ENCODE data around the gene PID1.

The PID1 gene

GRCh38 chr2:229164545-229165249, 106.4 kb downstream of the PID1 start:
- peak; percentile 26 for DNase-seq (ENCODE audit: low spot score)

- DNase-seq (ENCODE audit: low spot score) = no peak
Measured at GRCh38 chr2:229163893-229164292, 107.2 kb downstream of the PID1 start.

- DNase-seq (ENCODE audit: low spot score) = no peak
Measured at GRCh38 chr2:229162015-229162414, 109.1 kb downstream of the PID1 start.

- no peak for DNase-seq (ENCODE audit: low spot score)
Measured at GRCh38 chr2:229160984-229161383, 110.1 kb downstream of the PID1 start.

GRCh38 chr2:229160180-229160579, 110.9 kb downstream of the PID1 start:
- DNase-seq (ENCODE audit: low spot score) = no peak

- no peak for DNase-seq (ENCODE audit: low spot score)
Measured at GRCh38 chr2:229159405-229159804, 111.7 kb downstream of the PID1 start.

- peak; percentile 38 for DNase-seq (ENCODE audit: low spot score)
Measured at GRCh38 chr2:229154381-229154780, 116.7 kb downstream of the PID1 start.

- no peak for DNase-seq (ENCODE audit: low spot score)
Measured at GRCh38 chr2:229153951-229154350, 117.1 kb downstream of the PID1 start.

- DNase-seq (ENCODE audit: low spot score) = no peak
Measured at GRCh38 chr2:229153267-229153666, 117.8 kb downstream of the PID1 start.

- DNase-seq (ENCODE audit: low spot score) = no peak
Measured at GRCh38 chr2:229152674-229153073, 118.4 kb downstream of the PID1 start.

- no peak for DNase-seq (ENCODE audit: low spot score)
Measured at GRCh38 chr2:229150317-229150716, 120.8 kb downstream of the PID1 start.

GRCh38 chr2:229141424-229142025, 129.6 kb downstream of the PID1 start:
- peak; percentile 29 for DNase-seq (ENCODE audit: low spot score)

GRCh38 chr2:229137639-229138038, 133.4 kb downstream of the PID1 start:
- no peak for DNase-seq (ENCODE audit: low spot score)

GRCh38 chr2:229137066-229137465, 134.0 kb downstream of the PID1 start:
- no peak for DNase-seq (ENCODE audit: low spot score)

- peak; percentile 22 for DNase-seq (ENCODE audit: low spot score)
Measured at GRCh38 chr2:229133155-229133772, 137.8 kb downstream of the PID1 start.

- DNase-seq (ENCODE audit: low spot score) = no peak
Measured at GRCh38 chr2:229132236-229132635, 138.9 kb downstream of the PID1 start.

GRCh38 chr2:229130522-229130921, 140.6 kb downstream of the PID1 start:
- no peak for DNase-seq (ENCODE audit: low spot score)

GRCh38 chr2:229129738-229130371, 141.2 kb downstream of the PID1 start:
- peak; percentile 7 for DNase-seq (ENCODE audit: low spot score)

GRCh38 chr2:229127471-229127870, 143.6 kb downstream of the PID1 start:
- no peak for DNase-seq (ENCODE audit: low spot score)

- no peak for DNase-seq (ENCODE audit: low spot score)
Measured at GRCh38 chr2:229126066-229126465, 145.0 kb downstream of the PID1 start.

GRCh38 chr2:229124136-229124535, 147.0 kb downstream of the PID1 start:
- DNase-seq (ENCODE audit: low spot score) = no peak

GRCh38 chr2:229118927-229119326, 152.2 kb downstream of the PID1 start:
- no peak for DNase-seq (ENCODE audit: low spot score)

GRCh38 chr2:229118336-229118735, 152.8 kb downstream of the PID1 start:
- DNase-seq (ENCODE audit: low spot score) = no peak

Data from AG08396 (cell line).